HG03045 (cell line): ENCODE data around the gene LTO1.
"Not testable (repeated sequence)": the region's sequence is repeated elsewhere in the genome, so short reads cannot be mapped to it uniquely, and the experiment has no call there.

ENCODE experiments used
- ATAC-seq: cut with Tn5 transposase; IDR thresholded peaks from one replicate; pipeline ENCODE4 v1.9.1; 2021; ENCODE audit warnings: mild to moderate bottlenecking, moderate library complexity; ENCODE audit not compliant: unreplicated experiment

The LTO1 gene

DNA sequence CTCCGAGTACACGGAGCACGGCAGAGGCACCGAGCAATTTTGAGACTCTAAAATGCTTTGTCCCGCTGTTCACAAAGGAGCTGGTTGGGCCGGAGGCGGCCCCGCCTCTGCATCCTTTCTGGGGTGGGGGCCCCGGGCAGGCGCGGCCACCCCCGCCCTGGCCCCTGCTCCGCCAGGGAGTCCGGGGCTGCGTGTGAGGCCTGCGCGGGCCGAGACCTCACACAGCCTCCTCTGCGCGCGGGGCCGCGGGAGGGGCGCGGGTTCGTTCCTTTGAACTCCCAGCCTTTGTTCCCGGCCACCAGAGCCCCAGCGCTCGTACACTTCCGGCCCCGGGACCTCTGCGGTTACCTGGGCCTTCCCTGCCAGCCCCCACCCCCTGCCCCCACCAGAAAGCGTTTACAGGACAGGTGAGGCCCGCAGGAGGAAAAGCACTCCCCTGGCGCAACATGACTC, 27.1 kb upstream of the LTO1 start:
- no peak for ATAC-seq

- no peak for ATAC-seq
Observed at GRCh38 chr11:69700278-69701140, 25.4 kb upstream of the LTO1 start.

DNA sequence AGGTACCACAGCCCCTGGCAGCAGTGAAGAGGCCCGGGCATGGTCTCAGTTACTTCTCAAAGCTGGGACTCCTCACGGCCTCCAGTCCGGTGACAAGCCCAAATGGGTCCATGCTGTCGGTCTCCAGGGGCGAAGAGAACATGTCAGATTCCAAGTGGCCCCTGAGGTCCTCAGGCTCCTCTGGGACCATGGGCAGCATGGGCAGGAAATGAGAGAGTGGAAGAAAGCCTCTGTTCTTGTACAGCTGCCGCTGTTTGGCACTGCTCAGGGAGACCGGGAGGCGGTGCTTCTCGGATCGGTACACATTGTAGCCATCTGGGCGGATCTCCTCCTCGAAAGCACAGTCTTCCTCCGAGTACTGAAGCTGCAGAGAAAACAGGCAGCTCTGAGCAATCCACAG, 24.1 kb upstream of the LTO1 start:
- ATAC-seq, result no peak

DNA sequence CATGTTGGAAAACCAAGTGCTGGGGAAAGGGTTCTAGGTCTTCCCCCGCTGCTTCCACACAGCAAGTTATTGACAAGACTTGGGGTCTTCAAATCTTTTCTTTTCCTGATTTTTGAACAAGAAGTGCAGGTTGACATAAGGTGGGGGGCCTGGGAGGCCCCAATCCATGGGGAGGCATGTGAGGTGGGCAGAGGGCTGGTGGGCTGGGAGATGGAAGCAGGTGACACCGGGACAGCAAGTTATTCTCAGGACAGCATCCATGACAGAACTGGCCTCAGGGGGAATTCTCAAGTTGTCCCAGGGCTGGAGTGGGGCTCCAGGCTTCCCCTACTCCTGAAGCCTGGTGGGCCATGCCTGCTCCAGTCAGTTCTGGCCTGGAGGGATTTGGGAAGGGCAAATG, 23.2 kb upstream of the LTO1 start:
- ATAC-seq, result no peak

- ATAC-seq, result no peak
Observed at GRCh38 chr11:69697861-69698260, 22.7 kb upstream of the LTO1 start.

DNA sequence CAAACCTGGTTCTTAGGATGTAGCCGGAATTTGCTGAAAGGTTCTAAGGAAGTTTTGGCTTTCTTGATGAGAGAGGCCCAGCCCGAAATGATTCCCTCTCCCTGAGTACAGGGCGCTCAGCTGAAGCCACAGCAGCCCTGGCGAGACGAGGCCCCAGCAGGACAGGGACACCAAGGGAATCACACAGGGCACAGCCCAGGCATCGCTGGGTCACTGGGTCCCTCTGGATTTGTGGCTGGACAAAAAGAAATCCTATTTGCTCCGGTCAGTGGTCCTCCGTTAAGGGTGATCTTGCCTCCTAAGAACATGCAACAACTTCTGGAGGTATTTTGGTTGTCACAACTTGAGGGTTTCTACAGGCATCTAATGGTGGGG, 22.3 kb upstream of the LTO1 start:
- no peak for ATAC-seq

DNA sequence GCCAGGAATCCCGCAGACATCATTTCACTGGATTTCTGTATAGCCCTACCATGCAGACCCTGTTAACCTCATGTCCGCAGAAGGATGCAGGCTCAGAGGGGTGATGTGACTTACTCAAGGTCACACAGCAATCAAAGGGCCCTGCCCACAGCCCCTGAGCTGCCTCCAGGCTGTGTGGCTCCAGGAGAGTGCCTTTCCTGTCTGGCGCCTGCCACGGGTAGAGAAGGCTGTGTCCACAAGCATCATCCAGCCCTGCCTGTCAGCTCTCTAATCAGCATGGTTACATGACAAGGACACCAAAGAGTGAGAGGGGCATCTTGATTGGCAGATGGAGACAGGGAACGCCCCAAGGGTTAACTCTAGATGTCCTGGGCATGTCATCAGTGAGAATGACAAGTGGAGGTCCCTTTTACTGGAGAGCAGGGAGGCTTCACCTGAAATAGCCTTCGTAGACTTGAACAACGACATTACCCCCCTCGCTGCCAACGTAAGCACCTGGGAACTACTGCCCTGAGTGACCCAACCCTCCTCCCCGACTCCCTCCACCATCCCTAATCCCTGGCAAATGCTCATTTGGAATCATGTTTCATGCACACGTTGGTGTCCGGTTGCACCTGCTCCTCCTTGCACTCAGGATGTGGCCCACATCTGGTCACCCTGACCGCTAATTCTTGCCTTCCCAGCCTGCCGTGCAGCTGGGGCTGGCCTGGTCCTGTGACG, 21.8 kb upstream of the LTO1 start:
- ATAC-seq, result no peak

DNA sequence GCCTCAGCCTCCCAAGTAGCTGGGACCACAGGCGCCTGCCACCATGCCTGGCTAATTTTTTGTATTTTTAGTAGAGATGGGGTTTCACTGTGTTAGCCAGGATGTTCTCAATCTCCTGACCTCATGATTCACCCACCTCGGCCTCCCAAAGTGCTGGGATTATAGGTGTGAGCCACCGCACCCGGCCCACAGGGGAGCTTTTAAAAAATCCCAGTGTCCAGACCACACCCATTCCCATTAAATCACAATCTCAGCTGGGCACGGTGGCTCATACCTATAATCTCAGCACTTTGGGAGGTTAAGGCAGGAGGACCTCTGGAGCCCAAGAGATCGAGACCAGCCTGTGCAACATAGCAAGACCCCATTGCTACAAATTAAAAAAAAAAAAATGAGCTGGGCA, 20.8 kb upstream of the LTO1 start:
- ATAC-seq, result not testable (repeated sequence)

GRCh38 chr11:69695581-69695980, 20.4 kb upstream of the LTO1 start:
- no peak for ATAC-seq

DNA sequence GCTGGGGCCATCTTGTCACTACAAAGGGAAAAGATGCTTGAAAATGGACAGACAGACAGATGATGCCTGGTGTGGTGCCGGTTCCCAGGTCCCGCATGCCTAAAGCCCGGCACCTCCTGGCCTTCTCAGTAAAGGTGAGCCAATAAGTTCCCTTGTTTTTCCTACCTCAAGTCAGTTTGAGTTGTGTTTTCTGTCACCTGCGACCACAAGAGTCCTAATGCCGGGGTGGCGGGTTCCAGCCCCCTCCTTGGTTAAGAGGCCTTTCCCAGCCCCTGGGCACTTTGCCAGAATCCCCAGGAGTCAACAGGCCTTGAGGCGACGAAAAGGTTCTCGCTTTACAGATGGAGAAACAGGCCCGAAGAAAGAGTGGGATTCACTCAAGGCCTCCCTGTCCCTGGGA, 19.6 kb upstream of the LTO1 start:
- ATAC-seq, result no peak

- ATAC-seq, result no peak
Observed at GRCh38 chr11:69692422-69692821, 17.3 kb upstream of the LTO1 start.

DNA sequence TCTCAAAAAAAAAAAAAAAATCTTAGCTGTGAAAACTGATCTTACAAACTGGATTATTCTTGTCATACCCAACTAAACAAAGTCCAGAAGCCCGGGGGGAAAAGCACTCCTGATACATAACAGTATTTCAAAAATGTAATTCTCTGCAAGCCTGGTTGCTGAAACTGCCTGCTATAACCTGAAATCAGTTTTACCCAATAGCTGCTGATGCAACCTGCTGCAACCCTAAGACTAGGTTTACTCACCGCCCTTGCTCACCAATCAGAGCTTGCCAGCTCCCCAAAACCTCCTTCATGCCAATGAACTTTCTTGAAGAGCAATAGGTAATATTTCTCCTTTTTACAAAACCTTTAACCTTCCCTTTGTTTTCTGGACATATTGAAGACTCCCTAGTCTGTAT, 16.3 kb upstream of the LTO1 start:
- ATAC-seq, result no peak

- no peak for ATAC-seq
Observed at GRCh38 chr11:69689484-69690319, 14.5 kb upstream of the LTO1 start.

DNA sequence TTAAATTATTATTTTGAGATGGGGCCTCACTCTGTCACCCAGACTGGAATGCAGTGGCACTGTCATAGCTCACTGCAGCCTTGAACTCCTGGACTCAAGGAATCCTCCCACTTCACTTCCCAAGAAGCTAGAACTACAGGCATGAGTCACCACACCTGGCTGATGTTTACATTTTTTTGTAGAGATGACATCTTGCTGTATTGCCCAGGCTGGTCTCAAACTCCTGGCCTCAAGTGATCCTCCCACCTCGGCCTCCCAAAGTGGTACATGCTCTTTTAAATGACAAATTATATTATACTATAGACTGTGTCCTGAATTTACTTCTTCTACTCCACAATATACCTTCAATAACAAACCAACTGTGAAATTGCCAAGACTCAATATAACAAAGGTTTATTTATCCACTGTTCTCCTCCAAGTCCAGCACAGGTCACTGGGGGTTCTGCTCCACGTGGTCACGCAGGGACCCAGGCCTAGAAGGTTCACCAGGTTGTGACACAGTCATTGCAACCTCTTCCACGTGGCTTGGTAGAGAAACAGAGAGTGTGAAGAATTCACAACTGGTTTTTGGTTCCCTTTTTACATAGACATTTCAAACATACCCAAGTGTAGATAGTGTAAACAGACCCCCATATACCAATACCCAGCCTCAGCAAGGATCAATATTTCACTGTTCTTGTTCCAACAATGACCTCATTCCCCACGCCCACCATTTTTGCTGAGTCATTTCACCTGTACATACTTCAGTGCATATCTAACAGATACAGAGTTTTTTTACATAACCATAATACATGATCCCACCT, 13.0 kb upstream of the LTO1 start:
- ATAC-seq, result not testable (repeated sequence)

DNA sequence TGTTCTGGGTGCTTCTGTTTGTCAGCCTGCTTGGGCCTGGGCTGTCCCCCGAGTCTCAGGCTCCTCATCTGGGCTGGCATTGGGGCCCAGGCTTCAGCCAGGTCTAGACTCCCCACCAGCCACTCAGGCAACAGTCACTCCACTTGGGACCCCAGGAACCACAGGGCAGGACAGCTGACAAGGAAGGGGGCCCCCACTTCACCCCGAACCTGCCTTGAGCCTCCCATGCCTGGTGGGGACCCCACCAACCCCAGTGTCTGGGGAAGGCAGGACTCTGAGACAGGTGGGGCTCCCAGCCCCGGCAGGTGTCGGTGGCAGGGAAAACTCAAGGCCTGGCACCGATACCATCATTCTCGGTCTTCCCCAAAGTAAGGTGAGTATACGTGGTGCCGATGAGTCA, 11.7 kb upstream of the LTO1 start:
- no peak for ATAC-seq

DNA sequence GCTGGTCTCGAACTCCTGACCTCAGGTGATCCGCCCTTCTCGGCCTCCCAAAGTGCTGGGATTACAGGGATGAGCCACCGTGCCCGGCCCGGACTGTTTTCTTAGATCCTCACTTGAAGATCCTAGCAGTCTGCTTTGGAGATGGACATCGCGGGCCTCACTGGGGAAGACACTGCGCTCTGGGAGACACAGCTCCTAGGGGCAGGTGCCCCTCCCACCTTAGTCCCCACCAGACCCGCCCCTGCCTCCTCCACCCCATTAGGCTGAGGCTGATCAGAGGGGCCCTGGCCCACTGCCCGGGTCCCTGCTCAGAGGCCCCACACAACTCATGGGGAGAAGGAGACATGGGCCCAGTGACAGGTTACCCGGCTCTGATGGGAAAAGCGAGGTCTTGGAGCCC, 11.3 kb upstream of the LTO1 start:
- ATAC-seq, result no peak

GRCh38 chr11:69685348-69685747, 10.2 kb upstream of the LTO1 start:
- no peak for ATAC-seq

DNA sequence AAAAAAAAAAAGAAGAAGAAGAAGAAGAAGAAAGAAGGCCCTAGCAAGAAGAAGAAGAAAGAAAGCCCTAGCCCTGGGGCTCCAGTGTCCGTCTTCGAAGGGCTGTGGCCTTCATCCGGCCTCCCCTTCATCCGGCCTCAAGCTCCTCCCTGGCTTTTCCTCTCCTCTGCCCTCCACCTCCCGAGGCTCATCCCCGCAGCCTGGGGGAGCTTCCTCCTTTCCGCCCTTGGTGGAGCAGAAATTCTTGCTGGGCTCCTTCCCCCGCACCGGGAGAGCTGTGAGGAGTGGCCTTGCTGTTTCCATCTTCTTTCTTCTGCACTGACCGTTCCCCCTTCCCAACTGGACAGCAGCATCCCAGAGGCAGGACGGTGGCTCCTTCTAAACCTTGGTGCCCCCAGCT, 9.5 kb upstream of the LTO1 start:
- no peak for ATAC-seq

DNA sequence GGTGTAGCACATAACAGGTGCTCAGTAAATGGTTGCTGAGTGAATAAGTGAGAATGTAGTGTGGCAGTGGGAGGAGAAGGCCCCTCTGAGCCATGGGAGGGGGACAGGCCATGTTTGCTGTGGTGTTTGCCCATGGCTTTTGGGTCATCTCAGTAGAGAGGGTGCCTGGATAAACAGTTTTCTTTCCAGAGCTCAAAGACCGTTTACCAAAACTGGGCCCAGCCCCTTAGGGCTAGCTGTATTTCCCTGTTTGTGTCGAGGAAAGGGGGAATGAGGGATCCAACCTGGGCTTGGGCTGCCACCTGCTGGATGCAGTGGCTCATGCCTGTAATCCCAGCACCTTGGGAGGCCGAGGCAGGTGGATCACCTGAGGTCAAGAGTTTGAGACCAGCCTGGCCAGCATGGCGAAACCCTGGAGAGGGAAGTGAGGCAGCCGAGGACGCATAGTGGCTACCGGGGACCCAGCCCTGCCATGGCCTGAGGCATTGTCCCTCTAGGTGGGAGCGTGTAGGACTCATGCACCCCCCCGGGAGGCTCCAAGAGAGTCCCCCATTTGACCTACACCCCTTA, 8.7 kb upstream of the LTO1 start:
- no peak for ATAC-seq

DNA sequence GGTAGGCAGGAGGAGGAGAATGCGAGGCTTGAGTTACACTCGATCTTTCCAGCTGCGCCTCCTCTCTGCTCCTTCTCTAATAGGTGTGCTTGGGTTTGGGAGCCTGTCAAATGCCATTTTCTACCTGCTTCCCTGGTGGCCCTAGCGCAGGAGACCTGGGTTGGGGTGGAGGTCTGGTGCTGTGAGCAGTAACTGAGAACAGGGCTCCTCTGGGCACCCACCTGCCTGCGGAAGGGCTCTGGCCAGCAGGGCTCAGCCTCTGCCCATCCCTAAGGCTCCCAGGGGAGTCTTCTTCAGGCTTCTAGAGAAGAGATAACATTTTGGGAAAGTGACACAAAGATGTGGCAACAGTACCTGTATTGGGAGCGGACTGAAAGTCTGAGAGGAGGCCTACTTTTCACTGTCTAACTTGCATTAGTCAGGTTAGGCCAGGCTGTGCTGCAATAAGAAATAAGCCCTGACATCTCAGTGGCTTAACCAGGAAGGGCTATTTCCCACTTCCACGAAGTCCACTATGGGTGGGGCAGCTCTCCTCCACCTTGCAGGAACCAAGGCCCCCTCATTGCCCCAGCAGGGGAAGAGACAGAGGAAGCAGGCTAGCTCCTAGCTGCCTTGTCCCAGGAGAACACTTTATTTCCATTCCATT, 7.7 kb upstream of the LTO1 start:
- no peak for ATAC-seq
